GM12875 (cell line): Measurements from ENCODE around the gene VAX1.

Source experiments
- H3K4me3 ChIP-seq: one replicate; pipeline ENCODE4 v1.5.1; 2011; ENCODE audit warnings: low read depth, low read length, control low read depth
- TF ChIP-seq, protein P1 (sequence below): IDR thresholded peaks from 2 replicates; pipeline ENCODE4 v1.5.1; 2011; ENCODE audit warnings: low read depth, mild to moderate bottlenecking, control low read depth, inconsistent platforms, low read length, moderate library complexity, borderline replicate concordance; ENCODE audit not compliant: insufficient read depth

VAX1 gene

GRCh38 chr10:117112220-117112619 is 25.9 kb downstream of the VAX1 start:
- TF ChIP-seq, protein P1, sequence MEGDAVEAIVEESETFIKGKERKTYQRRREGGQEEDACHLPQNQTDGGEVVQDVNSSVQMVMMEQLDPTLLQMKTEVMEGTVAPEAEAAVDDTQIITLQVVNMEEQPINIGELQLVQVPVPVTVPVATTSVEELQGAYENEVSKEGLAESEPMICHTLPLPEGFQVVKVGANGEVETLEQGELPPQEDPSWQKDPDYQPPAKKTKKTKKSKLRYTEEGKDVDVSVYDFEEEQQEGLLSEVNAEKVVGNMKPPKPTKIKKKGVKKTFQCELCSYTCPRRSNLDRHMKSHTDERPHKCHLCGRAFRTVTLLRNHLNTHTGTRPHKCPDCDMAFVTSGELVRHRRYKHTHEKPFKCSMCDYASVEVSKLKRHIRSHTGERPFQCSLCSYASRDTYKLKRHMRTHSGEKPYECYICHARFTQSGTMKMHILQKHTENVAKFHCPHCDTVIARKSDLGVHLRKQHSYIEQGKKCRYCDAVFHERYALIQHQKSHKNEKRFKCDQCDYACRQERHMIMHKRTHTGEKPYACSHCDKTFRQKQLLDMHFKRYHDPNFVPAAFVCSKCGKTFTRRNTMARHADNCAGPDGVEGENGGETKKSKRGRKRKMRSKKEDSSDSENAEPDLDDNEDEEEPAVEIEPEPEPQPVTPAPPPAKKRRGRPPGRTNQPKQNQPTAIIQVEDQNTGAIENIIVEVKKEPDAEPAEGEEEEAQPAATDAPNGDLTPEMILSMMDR: no peak
- no peak overlapping the region for H3K4me3 ChIP-seq

DNA sequence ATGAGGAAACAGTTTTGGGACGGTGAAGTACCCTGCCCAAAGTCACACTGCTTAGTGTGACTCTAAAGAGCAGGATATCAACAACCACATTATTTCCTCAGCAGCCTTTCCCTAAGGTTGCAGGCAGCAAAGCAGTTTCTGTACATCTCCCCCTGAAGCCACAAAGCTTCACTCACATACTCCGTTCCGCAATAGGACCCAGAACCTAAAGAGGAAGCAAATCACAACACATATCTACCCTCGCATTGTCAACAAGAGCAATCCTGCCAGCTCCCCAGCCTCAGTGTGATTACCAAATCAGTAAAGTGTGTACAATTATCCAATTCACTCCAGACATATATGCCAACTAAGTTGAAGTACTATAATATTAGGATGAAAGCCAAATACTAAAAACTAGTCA is 30.8 kb downstream of the VAX1 start:
- no peak overlapping the region for H3K4me3 ChIP-seq
- TF ChIP-seq, protein P1: no peak

GRCh38 chr10:117096599-117097201 is 41.4 kb downstream of the VAX1 start:
- TF ChIP-seq, protein P1: no peak
- no peak overlapping the region for H3K4me3 ChIP-seq

DNA sequence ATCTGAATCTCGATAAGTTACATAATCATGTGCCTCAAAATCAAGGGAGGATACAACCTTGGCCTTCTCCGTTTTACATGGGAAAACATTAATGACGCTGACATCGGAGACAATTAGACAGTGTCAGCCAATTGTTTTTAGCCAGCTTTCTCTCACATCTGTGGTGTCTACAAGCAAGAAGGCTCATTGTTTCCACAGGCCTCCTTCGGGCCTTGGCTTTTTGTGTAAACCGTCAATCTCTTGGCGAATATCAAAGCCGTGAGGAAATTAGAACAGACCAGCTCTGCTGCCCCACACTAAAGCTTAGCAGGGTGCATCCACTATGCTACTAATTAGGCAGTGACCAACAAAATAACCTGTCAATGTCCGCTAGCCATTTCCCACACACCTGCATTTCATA is 43.2 kb downstream of the VAX1 start:
- no peak overlapping the region for H3K4me3 ChIP-seq
- TF ChIP-seq, protein P1: no peak

- TF ChIP-seq, protein P1: no peak
- no peak overlapping the region for H3K4me3 ChIP-seq
Measured at GRCh38 chr10:117092386-117092785, 45.7 kb downstream of the VAX1 start.

- TF ChIP-seq, protein P1: no peak
- no peak overlapping the region for H3K4me3 ChIP-seq
Measured at GRCh38 chr10:117090834-117091233, 47.2 kb downstream of the VAX1 start.

DNA sequence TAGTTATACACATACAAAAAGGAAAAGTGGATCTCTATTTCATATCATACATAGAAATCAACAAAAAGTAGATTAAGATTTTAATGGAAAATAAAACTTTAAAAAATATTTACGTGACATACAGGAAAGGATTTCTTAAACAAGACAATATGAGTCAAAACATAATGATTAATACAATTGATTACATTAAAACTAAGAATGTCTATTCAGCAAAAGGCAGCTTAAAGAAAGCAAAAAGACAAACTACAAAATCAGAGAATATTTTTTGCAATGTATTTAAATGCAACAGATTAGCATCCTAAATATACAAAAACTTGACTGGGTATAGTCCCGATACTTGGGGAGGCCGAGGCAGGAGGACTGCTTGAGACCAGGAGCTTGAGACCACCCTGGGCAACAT is 50.5 kb downstream of the VAX1 start:
- no peak overlapping the region for H3K4me3 ChIP-seq

More for the DNA sequence above, 50.5 kb downstream of the VAX1 start:
- TF ChIP-seq, protein P1: no peak
